Activated CD8-positive, alpha-beta memory T cell treated with anti-CD3 and anti-CD28 coated beads, Interleukin-2, amount 10 ng/mL, durations not matched to agents 7 days and 5 days (primary cell): ENCODE measurements around the gene RGS12. TPM values are rescaled to one million over a fixed set of nuclear protein-coding genes. Genes with fewer than 3 reads are reported as not detected.
A peak's percentile ranks its signal among the peaks of the same experiment; 100 is the strongest.

Source experiments
- ATAC-seq: fragments of 150-1000 bp; cut with Tn5 transposase; one replicate; pipeline ENCODE4 v1.10.0; 2021; ENCODE audit warnings: moderate library complexity
- CTCF ChIA-PET: fragments of 350-600 bp; sonication (Branson Sonifier 250); formaldehyde crosslinking; loops from one replicate; lab custom pipeline; 2021; ENCODE audit warnings: antibody characterized with exemption; lab: Charles Lee
- DNase-seq: peaks from one replicate; pipeline ENCODE4 v3.0.0-alpha.2; 2020
- H3K27ac Mint-ChIP-seq: one replicate; pipeline ENCODE4 v1.8.0; 2021; ENCODE audit warnings: mild to moderate bottlenecking, mixed read lengths
- H3K27me3 Mint-ChIP-seq: one replicate; pipeline ENCODE4 v1.8.0; 2021; ENCODE audit warnings: mixed read lengths
- H3K36me3 Mint-ChIP-seq: one replicate; pipeline ENCODE4 v1.8.0; 2021; ENCODE audit warnings: mild to moderate bottlenecking, mixed read lengths
- H3K4me1 Mint-ChIP-seq: one replicate; pipeline ENCODE4 v1.8.0; 2021; ENCODE audit warnings: mixed read lengths
- H3K4me3 Mint-ChIP-seq: one replicate; pipeline ENCODE4 v1.8.0; 2021; ENCODE audit warnings: mild to moderate bottlenecking, moderate library complexity, mixed read lengths
- H3K9me3 Mint-ChIP-seq: one replicate; pipeline ENCODE4 v1.8.0; 2022; ENCODE audit warnings: low read depth, mixed read lengths
- total RNA-seq, 2 experiments: library from RNA; stranded (reverse); gene quantifications; one replicate each; pipeline ENCODE4 v1.2.3, GENCODE V29; 2021

RGS12 gene
- total RNA-seq, 2 experiments from 2014 or later = 2.1 to 5.0 TPM

- CTCF ChIA-PET = no interaction called here
- Mint-ChIP-seq H3K36me3 (no peaks in the 10 kb centered on the region), H3K27ac (no peak overlapping the region), H3K9me3 (no peaks in the 10 kb centered on the region), H3K4me1 (no peaks in the 10 kb centered on the region), H3K4me3 (no peak overlapping the region), H3K27me3 (no peaks in the 10 kb centered on the region)
- DNase-seq (peak; percentile 38), ATAC-seq (no peak)
These were observed 30.4 kb upstream of the RGS12 start for GRCh38 chr4:3262208-3263052.

- no peaks in the 10 kb centered on the region for H3K27me3 Mint-ChIP-seq
- no peaks in the 10 kb centered on the region for H3K36me3 Mint-ChIP-seq
- no peak overlapping the region for H3K27ac Mint-ChIP-seq
- ATAC-seq = no peak
- DNase-seq = peak; percentile 32
- CTCF ChIA-PET = no interaction called here
- H3K9me3 Mint-ChIP-seq = no peaks in the 10 kb centered on the region
- no peak overlapping the region for H3K4me3 Mint-ChIP-seq
- H3K4me1 Mint-ChIP-seq = no peaks in the 10 kb centered on the region
These were observed 29.6 kb upstream of the RGS12 start for GRCh38 chr4:3263053-3263875.

GRCh38 chr4:3263876-3264193 is 29.0 kb upstream of the RGS12 start:
- H3K27me3 Mint-ChIP-seq = no peaks in the 10 kb centered on the region
- no peak overlapping the region for H3K4me3 Mint-ChIP-seq
- DNase-seq = no peak
- no peak overlapping the region for H3K27ac Mint-ChIP-seq
- H3K9me3 Mint-ChIP-seq = no peaks in the 10 kb centered on the region
- CTCF ChIA-PET = no interaction called here
- no peaks in the 10 kb centered on the region for H3K36me3 Mint-ChIP-seq
- no peak for ATAC-seq
- no peaks in the 10 kb centered on the region for H3K4me1 Mint-ChIP-seq

DNA sequence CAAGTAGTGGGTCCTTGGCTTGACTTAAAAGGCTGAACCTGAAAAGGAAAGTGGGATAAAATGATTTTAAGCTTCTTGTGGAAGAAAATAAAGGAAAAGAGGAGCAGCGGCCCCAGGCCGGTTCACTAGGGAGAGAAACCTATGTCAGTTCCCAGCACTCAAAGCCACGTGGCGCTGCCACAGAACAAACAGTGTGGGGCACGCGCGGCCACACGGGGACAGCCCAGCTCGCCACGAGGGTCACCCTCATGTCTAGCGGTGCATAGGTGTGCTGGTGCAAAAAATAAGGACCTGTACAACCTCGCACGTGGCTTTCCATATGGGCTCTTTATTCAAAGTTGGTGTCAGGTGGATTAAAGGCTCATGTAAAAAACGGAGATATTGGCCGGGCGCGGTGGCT is 26.7 kb upstream of the RGS12 start:
- DNase-seq = peak; percentile 27
- no peak overlapping the region for H3K4me3 Mint-ChIP-seq
- no peaks in the 10 kb centered on the region for H3K27me3 Mint-ChIP-seq
- no peaks in the 10 kb centered on the region for H3K9me3 Mint-ChIP-seq
- no peaks in the 10 kb centered on the region for H3K36me3 Mint-ChIP-seq
- H3K27ac Mint-ChIP-seq = no peak overlapping the region
- ATAC-seq = no peak
- CTCF ChIA-PET = no interaction called here
- H3K4me1 Mint-ChIP-seq = no peaks in the 10 kb centered on the region

DNA sequence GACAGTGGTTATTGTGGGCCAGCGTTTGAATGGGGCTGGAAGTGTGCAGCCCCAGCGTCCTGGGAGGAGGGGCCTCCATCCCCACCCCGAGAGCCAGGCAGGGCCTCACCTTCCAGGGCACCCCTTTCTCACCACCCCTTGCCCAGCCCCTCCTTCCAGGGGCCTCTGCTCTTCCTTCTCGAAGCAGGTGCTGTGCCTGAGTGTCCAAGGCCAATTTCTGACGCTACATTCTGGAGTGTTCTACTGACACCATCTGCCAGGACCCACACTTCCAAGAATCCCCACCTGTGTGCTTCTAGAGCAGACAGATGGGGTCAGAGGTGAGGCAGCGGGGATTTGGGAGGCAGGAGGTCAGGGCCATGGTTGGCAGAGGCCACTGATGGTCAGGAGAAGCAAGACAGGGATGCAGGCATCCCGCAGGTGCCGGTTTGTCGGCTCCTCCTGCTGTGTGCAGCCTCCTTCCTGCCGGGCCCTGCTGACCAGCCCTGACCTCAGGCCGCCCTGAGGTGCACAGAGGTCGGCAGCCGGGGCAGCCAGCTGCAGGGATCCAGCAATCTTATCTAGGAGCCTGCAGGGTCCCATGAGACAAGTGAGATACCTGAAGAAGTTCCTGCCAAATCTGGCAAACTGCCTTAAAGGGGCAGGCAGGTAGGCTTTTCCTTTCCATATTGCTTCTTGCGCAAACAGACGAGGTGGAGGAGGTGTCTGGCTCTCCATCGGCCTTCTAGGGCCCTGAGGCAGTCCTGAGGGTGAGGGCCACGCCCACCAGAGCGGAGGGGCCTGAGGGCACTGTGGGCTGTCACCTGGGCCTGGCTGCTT is 25.0 kb upstream of the RGS12 start:
- Mint-ChIP-seq H3K27ac (no peak overlapping the region), H3K27me3 (peaks cover 13% of the 10 kb centered on the region), H3K4me3 (no peak overlapping the region), H3K4me1 (no peaks in the 10 kb centered on the region), H3K9me3 (no peaks in the 10 kb centered on the region), H3K36me3 (no peaks in the 10 kb centered on the region)
- ATAC-seq (no peak), DNase-seq (peak; percentile 27)
- CTCF ChIA-PET = no interaction called here

- CTCF ChIA-PET = no interaction called here
- H3K4me1 Mint-ChIP-seq = peaks cover 2% of the 10 kb centered on the region
- no peak for ATAC-seq
- no peaks in the 10 kb centered on the region for H3K9me3 Mint-ChIP-seq
- H3K36me3 Mint-ChIP-seq = no peaks in the 10 kb centered on the region
- H3K27me3 Mint-ChIP-seq = peaks cover 16% of the 10 kb centered on the region
- no peak overlapping the region for H3K27ac Mint-ChIP-seq
- no peak overlapping the region for H3K4me3 Mint-ChIP-seq
- DNase-seq = peak; percentile 32
These were observed 24.3 kb upstream of the RGS12 start for GRCh38 chr4:3268395-3269104.

GRCh38 chr4:3269105-3269927 is 23.5 kb upstream of the RGS12 start:
- H3K9me3 Mint-ChIP-seq = no peaks in the 10 kb centered on the region
- H3K27me3 Mint-ChIP-seq = peaks cover 16% of the 10 kb centered on the region
- CTCF ChIA-PET = no interaction called here
- DNase-seq = peak; percentile 28
- no peak for ATAC-seq
- H3K4me1 Mint-ChIP-seq = peaks cover 2% of the 10 kb centered on the region
- H3K27ac Mint-ChIP-seq = no peak overlapping the region
- no peaks in the 10 kb centered on the region for H3K36me3 Mint-ChIP-seq
- H3K4me3 Mint-ChIP-seq = no peak overlapping the region

GRCh38 chr4:3269991-3270611 is 22.7 kb upstream of the RGS12 start:
- H3K4me1 Mint-ChIP-seq = peaks cover 2% of the 10 kb centered on the region
- H3K4me3 Mint-ChIP-seq = no peak overlapping the region
- DNase-seq (no peak), ATAC-seq (no peak)
- H3K9me3 Mint-ChIP-seq = no peaks in the 10 kb centered on the region
- peaks cover 16% of the 10 kb centered on the region for H3K27me3 Mint-ChIP-seq
- H3K36me3 Mint-ChIP-seq = no peaks in the 10 kb centered on the region
- CTCF ChIA-PET = interaction anchor here (1.2 to 1.3 kb wide), 2 partner anchors 120 to 163 kb away, joined by 3 read pairs; no protein-coding TSS in a partner anchor
- H3K27ac Mint-ChIP-seq = no peak overlapping the region

- no peaks in the 10 kb centered on the region for H3K9me3 Mint-ChIP-seq
- peaks cover 24% of the 10 kb centered on the region for H3K27me3 Mint-ChIP-seq
- DNase-seq (no peak), ATAC-seq (no peak)
- no peaks in the 10 kb centered on the region for H3K36me3 Mint-ChIP-seq
- H3K27ac Mint-ChIP-seq = no peak overlapping the region
- H3K4me1 Mint-ChIP-seq = peaks cover 2% of the 10 kb centered on the region
- H3K4me3 Mint-ChIP-seq = no peak overlapping the region
- CTCF ChIA-PET = interaction anchor here (1.2 to 1.3 kb wide), 2 partner anchors 121 to 164 kb away, joined by 3 read pairs; no protein-coding TSS in a partner anchor
These were observed 21.7 kb upstream of the RGS12 start for GRCh38 chr4:3271131-3271530.

- Mint-ChIP-seq H3K36me3 (peaks cover 2% of the 10 kb centered on the region), H3K27me3 (peaks cover 44% of the 10 kb centered on the region), H3K9me3 (no peaks in the 10 kb centered on the region), H3K4me1 (peaks cover 2% of the 10 kb centered on the region), H3K4me3 (no peak overlapping the region), H3K27ac (no peak overlapping the region)
- DNase-seq = peak; percentile 26
- no peak for ATAC-seq
- CTCF ChIA-PET = no interaction called here
These were observed 15.8 kb upstream of the RGS12 start for GRCh38 chr4:3276986-3277385.

DNA sequence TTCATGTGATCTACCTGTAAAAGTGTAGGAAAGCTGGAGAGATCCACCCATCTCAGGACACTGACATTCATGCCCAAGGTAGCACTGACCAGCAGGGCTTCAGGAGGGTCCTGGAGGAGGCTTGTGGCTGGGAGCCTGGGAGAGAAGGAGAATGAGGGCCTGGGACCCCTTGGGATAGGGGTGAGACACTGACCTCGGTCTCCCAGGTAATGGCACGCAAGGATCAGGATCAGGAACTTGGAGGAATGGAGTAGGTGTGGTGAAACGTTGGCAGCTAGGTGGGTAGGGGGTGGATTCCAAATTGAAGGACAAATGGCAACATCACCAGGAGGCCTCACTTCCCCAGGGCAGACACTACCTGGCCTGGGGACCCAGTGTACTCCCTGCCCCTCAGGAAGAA is 12.4 kb upstream of the RGS12 start:
- Mint-ChIP-seq H3K27me3 (peaks cover 37% of the 10 kb centered on the region), H3K4me3 (no peak overlapping the region), H3K36me3 (peaks cover 2% of the 10 kb centered on the region), H3K4me1 (no peaks in the 10 kb centered on the region), H3K27ac (no peak overlapping the region), H3K9me3 (no peaks in the 10 kb centered on the region)
- CTCF ChIA-PET = interaction anchor here (1.0 kb wide), 1 partner anchor 66 kb away, joined by 3 read pairs; no protein-coding TSS in a partner anchor
- ATAC-seq = no peak
- DNase-seq = no peak

DNA sequence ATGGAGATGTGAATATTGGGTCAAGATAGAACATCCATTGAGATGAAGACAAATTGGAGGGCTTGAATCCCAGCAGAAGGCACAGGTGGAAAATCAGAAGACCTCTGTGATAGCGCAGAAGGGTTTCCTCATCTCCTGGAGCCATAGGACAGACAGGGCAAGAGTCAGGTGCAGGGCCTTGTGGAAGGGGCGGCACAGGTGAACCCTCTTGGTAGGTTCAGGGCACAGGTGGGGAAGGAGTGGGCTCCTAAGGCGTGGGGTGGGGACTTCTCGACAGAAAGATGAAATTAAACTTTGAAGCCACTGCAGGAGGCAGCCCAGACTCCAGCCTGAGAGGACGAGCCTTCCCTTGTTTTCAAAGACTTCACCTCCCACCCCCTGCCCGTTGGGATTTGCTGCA is 9.3 kb upstream of the RGS12 start:
- Mint-ChIP-seq H3K9me3 (no peaks in the 10 kb centered on the region), H3K36me3 (peaks cover 2% of the 10 kb centered on the region), H3K4me1 (peaks cover 3% of the 10 kb centered on the region), H3K27ac (no peak overlapping the region), H3K4me3 (no peak overlapping the region), H3K27me3 (peaks cover 33% of the 10 kb centered on the region)
- ATAC-seq = no peak
- peak; percentile 34 for DNase-seq
- CTCF ChIA-PET = no interaction called here
